GM18861 (cell line): ENCODE results near the gene VPS35L.

Experiments used
- ATAC-seq: cut with Tn5 transposase; IDR thresholded peaks from one replicate; pipeline ENCODE4 v1.9.1; 2021; ENCODE audit not compliant: unreplicated experiment

VPS35L gene

DNA sequence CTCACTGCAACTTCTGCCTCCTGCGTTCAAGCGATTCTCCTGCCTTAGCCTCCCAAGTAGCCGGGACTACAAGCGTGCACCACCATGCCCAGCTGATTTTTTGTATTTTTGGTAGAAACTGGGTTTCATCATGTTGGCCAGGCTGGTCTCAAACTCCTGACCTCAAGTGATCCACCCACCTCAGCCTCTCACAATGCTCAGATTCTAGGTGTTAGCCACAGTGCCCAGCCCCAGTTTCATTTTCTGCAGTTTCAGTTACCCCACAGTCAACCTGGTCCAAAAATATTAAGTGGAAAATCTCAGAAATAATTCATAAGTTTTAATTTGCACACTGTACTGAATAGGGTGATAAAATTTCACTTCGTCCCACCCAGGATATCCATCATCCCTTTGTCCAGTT, 133.8 kb downstream of the VPS35L start:
- no peak for ATAC-seq

DNA sequence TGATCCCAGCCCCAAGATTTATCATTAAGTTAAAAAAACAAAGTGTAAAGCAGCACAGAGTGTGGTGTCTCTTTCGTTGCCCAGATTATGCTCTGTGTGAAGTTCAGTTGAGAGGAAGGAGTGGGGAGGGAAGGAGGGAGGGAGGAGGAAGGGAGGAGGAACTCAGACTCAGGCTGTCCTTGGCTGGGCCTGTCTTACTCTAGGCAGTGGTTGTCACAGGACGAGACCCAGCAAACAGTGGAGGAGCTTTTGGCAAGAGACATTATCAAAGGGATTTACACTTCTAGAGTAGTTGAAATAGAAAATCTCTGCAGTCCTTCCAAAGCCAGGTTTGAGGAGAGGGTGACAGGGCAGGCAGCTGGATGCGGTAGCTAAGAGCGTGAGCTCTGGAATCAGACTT, 134.7 kb downstream of the VPS35L start:
- no peak for ATAC-seq

GRCh38 chr16:19691161-19691711, 135.7 kb downstream of the VPS35L start:
- no peak for ATAC-seq

DNA sequence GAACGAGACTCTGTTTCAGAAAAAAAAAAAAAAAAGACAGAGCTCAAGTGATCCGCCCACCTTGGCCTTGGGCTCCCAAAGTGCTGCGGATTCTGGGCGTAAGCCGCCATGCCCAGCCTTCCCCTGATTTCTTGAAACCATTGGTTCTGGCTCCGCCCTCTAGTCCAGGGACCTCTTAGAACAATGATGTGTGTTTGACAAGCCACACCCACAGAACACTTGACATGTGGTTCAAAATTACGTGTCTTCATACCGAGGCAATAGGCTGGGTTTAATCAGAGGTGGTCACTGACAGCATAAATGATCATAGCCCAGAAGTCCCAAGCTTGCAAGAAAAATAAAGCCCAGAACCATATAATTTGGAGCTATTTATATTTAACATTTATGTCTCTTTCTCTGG, 139.5 kb downstream of the VPS35L start:
- ATAC-seq = no peak

DNA sequence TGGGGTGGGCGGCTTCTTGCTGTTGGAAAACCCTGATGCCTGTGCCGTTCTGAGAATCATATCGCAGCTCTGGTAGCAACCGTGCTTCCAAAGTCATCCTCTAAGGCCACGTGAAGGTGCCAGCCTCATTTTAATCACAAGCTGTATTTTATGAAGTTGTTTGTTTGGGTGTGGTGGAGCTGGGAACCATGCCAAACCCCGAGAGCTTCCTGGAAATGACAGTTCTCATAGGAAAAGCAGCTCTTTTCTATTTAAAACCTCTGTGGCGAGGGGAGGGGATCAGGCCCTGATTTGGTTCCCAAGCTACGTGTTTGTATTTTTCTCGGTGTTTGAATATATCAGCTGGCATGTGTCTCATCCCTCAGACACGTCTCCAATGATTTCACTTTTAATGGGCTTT, 140.8 kb downstream of the VPS35L start:
- no peak for ATAC-seq

GRCh38 chr16:19696961-19697360, 141.5 kb downstream of the VPS35L start:
- ATAC-seq = no peak

- ATAC-seq = no peak
Observed at GRCh38 chr16:19697756-19698318, 142.3 kb downstream of the VPS35L start.

- ATAC-seq = no peak
Observed at GRCh38 chr16:19698480-19699465, 143.3 kb downstream of the VPS35L start.

DNA sequence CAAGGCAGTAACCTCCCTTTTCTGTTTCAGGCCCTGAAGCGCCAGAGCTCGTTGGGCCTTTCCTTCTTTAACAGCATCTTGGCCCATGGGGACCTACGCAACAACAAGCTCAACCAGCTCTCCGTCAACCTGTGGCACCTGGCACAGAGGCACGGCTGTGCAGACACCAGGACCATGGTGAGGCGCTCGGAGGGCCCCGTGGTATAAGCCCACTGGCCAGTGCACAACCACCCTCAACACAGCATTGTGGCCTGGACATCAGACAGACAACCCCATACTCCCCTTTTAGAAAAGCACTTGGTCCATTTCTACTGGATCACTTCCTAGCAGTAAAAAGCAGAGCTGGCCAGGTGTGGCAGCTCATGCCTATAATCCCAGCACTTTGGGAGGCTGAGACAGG, 144.0 kb downstream of the VPS35L start:
- ATAC-seq = no peak

DNA sequence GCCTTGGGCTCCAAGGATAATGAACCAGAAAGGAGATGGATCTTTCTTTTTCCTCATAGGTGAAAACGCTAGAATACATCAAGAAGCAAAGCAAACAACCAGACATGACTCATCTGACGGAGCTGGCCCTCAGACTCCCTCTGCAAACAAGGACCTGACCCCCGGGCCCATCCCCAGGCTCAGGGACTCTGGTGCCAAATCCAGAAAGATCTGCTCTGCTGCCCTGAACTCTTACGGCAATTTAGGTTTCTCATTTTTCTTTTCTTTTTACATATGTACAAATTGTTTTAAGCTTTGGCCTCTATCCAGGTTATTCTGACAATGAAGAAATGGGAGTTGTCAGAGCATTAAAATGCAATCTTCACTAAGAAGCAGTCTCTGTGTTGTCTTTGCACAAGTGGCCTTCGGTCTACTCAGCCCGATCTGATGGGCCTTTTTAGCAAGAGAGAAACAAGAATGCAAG, 144.8 kb downstream of the VPS35L start:
- no peak for ATAC-seq

DNA sequence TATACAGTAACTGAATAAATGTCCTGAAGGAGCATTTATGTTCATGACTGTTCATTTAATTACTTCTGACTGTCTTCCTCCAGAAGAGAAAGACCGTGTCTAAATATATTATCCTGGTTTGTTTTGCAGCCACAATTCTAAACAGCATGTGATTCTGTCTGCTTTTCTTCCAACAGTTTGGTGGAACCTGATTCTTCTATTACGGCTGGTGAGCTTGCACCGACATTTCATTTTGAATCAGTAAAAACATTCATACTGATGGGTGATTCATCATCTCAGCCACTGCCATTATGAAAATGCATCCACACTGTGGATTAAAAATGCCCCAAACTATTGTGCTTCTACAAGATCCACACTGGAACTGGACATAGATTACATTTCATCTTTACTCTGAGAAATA, 145.6 kb downstream of the VPS35L start:
- ATAC-seq = no peak

GRCh38 chr16:19703172-19703889, 147.8 kb downstream of the VPS35L start:
- ATAC-seq = no peak

- ATAC-seq = no peak
Observed at GRCh38 chr16:19704321-19705145, 149.0 kb downstream of the VPS35L start.

DNA sequence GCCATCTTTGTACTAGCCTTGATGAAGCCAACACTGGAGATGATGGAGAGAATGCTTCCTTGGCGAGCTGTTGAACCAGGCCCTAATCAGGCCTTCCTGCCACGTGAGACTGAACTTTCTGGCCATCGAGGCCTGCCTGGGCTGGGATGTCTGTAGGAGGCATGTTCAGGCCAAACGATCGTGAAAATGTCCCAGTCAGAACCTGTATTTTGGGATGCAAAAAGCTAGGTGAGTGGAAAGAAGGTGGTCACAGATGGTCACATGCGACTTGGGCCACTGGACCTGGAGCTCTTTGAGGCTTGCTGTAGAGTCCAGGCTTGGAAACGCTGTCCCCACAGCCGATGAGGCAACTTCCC, 149.6 kb downstream of the VPS35L start:
- no peak for ATAC-seq

- no peak for ATAC-seq
Observed at GRCh38 chr16:19705843-19706242, 150.3 kb downstream of the VPS35L start.

DNA sequence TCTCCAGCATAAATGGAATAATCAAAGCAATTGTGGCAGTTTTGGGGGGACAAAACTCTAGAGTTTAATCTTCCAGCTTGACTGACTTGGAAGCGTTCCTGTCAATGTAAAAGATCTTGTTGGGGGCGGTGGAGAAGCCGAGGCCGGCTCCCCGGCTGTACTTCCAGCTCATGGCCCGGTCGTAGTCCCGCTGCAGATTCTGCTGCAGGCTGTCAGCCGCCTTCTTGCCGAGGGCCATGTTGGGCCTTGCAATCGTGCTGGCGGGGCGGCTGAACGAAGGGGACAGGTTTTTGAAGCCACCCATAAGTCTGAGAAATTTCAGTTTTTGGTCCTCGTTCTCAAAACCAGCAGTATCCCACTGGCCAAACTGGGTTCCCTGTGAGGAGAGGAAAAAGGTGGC, 151.3 kb downstream of the VPS35L start:
- no peak for ATAC-seq

- ATAC-seq = no peak
Observed at GRCh38 chr16:19707569-19708295, 152.2 kb downstream of the VPS35L start.

- no peak for ATAC-seq
Observed at GRCh38 chr16:19708296-19709205, 153.0 kb downstream of the VPS35L start.
